Stimulated activated CD4-positive, alpha-beta T cell treated with anti-CD3 and anti-CD28 coated beads, TNF-alpha, amount 100 ng/mL, for 1 hour (primary cell): ENCODE data around the gene VAPA.

Source experiments
- DNase-seq, 3 donors: peaks; one replicate each; pipeline ENCODE4 v3.0.0-alpha.2; 2020; ENCODE audit warnings: low read depth in 3 of 3, low spot score in 1 of 3

Gene VAPA

DNA sequence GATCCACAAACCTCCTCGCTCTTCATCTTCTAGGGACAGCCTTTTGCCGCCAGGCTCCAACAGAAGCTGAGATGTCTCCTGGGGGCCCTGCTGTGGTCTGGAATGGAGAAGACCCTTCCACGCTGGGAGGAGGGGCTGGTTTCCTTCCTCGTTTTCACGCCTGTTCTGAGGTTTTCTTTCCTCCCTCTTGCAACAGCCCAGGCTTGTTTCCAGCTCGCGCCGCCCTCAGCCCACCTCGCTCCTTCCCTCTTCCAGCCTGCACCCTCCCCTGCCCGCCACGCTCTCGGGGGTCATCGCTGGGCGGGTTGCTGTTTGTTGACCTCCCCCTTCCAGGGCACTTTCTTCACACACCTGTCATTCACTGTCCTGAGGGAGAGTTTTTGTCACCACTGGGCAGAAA, 55.4 kb downstream of the VAPA start:
- DNase-seq: no peak

GRCh38 chr18:9971313-9971920, 57.6 kb downstream of the VAPA start:
- DNase-seq: peak; percentile 33 to 44 (median 42)

DNA sequence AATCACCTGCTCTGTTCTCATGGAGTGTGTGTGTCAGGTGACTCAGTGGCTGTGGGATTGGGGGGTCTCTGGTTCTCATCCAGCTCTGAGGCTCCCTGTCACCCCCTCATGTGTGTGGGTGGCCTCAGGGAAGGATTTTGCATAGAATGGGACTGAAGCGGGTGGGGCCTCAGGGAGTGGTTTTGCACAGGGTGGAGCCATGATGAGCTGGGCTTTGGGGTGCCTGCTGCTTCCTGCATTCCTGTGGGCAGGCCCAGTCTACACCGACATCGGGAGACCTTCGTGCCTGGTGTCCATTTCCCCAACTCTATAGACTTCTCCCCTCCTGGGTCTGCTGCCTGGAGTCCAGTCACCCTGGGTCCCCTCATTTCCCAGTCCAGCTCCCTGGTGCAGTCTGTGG, 59.7 kb downstream of the VAPA start:
- DNase-seq: no peak

- DNase-seq: no peak
These were observed 60.6 kb downstream of the VAPA start for GRCh38 chr18:9974279-9974915.

GRCh38 chr18:9975658-9976057, 61.8 kb downstream of the VAPA start:
- no peak for DNase-seq

DNA sequence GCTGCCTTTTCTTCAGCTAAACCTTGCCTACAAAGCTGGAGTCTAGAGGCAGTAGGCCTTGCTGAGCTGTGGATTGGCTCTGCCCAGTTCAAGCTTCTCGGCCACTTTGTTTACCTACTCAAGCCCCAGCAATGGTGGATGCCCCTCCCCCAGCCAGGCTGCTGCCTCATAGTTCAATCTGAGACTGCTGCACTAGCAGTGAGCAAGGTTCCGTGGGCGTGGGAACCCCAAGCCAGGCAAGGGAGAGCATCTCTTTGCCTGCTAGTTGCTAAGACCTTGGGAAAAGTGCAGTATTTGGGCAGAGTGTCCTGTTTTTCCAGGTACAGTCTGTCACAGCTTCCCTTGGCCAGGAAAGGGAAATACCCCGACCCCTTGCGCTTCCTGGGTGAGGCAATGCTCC, 68.9 kb downstream of the VAPA start:
- no peak for DNase-seq

- no peak for DNase-seq
These were observed 70.3 kb downstream of the VAPA start for GRCh38 chr18:9984080-9984479.

DNA sequence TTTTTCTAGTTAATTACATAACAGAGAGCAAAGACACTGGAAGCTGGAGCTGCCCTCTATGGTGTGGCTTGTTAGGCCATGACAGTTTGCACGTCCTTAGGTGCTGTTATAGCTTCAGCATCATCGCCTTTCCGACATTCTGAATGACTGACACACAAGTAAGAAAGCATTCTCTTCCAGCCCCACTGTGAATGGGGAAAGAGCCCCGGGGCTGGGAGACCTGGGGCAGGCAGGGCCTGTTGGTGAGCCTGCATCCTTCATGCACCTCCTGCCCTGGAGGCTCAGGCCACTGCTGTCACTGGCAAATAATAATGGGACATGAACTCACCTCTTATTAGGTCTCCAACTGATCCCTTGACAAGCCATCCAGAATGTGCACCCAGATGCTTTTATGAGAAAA, 71.8 kb downstream of the VAPA start:
- DNase-seq: no peak

GRCh38 chr18:9986156-9986930, 72.5 kb downstream of the VAPA start:
- no peak for DNase-seq

GRCh38 chr18:9987345-9987744, 73.5 kb downstream of the VAPA start:
- no peak for DNase-seq

- no peak for DNase-seq
These were observed 74.1 kb downstream of the VAPA start for GRCh38 chr18:9987931-9988330.

DNA sequence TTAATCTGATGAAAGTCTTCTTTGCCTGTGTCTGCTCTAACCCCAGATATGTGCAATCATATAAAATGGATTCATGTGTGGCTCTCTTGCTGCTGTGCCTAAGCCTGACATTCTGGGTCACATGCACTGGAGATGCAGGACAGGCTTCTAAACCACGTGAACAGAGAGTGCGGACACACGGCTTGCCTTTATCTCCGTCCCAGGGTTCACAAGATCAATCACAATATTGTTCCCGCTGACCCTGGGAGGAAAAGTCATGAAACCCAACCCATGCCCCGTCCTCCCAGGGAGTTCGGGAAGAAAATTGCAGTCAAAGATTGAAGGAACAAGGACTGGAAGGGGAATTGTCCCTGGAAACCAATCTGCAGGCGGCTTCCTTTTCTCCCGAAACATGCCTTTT, 74.8 kb downstream of the VAPA start:
- DNase-seq: no peak

GRCh38 chr18:9989481-9989880, 75.7 kb downstream of the VAPA start:
- no peak for DNase-seq

GRCh38 chr18:9991011-9992000, 77.5 kb downstream of the VAPA start:
- no peak for DNase-seq

DNA sequence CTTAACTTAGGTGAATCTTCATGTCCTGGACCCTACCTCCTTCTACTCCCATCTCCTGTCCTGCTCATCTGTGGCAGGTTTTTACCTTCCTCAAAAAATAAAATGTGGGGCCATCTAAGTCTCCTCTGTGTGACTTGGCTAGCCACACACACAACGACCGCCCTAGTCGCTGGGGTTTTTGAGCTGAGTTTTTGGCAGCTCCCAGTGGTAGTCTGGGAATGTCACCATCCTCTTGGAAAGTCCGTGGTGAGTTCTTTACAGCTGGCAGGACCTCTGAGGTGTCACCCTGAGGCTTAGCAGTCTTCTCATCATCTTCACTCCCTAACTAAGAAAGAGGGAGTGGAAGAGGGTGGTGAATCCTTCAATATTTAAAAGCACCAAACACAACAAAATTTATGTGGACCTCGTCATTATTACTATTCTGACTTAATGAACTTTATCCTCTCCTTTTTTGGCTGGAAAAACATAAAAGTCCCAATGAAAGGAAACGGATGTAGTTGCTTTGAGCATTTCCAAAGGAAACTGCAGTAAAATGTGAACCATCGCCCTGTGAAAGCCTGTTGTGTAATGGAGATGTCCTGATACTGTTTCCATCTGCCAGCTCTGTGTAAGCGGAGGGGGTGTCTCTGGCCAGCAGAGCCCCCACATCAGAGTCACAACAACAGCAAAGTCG, 78.6 kb downstream of the VAPA start:
- no peak for DNase-seq

- no peak for DNase-seq
These were observed 79.2 kb downstream of the VAPA start for GRCh38 chr18:9992973-9993520.

- no peak for DNase-seq
These were observed 79.8 kb downstream of the VAPA start for GRCh38 chr18:9993521-9994025.

- no peak for DNase-seq
These were observed 80.3 kb downstream of the VAPA start for GRCh38 chr18:9994026-9994570.

DNA sequence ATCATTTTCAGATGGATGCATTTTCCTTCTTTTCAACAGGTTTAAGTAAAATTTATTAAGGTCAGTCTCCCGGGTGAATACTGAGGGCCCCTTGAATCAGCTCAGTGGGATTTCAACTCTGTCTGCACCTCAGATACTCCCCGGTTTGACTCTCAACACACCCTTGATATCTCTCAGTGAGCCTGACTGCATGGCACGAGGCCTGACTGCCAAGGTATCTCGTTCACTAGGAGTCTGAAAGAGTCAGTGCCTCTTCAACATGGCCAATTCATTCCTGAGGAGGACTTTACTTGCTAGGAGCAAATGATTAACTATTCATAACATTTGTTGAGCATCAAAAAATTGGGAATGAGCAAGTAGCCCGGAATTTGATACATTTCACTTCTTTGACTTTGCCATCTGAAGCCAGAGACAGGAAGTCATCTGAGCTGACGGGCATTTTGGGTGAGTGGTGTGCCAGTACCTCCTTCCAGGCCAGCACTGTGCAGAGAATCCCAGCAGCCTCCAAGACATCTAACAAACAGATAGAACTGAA, 81.0 kb downstream of the VAPA start:
- no peak for DNase-seq

DNA sequence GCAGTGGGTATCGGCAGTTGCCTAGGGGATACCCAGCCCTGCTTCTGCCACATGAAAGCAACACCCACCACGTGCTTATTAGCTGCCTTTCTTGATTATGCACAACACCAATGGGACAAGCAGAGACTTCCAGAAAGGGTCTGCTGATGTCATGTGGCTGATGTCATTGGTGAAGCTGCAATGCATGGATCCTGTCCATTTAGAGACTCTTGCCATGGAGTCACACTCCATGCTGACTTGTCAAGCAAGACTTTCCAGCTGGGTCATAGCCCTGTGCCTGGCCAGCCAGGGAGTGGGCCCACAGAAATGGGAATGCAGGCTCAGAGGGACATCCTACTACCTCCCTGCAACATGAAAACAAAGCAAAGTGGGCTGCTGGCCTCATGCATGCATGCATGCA, 81.8 kb downstream of the VAPA start:
- no peak for DNase-seq
